ENCODE results near the gene PRSS1.

Gene PRSS1

DNA sequence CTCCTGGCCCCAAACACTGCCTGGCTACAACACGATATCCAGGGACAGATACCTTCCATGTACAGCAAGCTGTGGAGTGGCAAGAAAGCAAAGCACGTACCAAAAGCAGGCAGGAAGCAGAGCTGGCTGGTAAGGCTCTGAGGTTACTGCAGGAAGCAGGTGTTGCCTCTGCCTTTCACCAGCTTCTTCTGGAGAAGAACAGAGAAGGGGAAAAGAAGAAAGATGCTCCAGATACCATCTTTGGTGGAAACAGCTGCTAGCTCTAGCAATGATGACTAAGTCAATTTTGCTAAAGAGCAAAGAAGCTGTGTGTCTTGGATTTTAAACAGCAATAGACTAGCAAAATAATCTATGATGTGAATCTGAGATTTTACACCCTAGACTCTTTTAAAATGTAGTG, 34.9 kb upstream of the PRSS1 start:
- TF ChIP-seq, protein P1, sequence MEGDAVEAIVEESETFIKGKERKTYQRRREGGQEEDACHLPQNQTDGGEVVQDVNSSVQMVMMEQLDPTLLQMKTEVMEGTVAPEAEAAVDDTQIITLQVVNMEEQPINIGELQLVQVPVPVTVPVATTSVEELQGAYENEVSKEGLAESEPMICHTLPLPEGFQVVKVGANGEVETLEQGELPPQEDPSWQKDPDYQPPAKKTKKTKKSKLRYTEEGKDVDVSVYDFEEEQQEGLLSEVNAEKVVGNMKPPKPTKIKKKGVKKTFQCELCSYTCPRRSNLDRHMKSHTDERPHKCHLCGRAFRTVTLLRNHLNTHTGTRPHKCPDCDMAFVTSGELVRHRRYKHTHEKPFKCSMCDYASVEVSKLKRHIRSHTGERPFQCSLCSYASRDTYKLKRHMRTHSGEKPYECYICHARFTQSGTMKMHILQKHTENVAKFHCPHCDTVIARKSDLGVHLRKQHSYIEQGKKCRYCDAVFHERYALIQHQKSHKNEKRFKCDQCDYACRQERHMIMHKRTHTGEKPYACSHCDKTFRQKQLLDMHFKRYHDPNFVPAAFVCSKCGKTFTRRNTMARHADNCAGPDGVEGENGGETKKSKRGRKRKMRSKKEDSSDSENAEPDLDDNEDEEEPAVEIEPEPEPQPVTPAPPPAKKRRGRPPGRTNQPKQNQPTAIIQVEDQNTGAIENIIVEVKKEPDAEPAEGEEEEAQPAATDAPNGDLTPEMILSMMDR (IDR thresholded peaks at IDR 0.05; ENCODE audit: low read depth, low read length): no peak
- no peak overlapping the region for H3K4me3 ChIP-seq (ENCODE audit: low read depth, low read length)

- TF ChIP-seq, protein P1 (IDR thresholded peaks at IDR 0.05; ENCODE audit: low read depth, low read length): no peak
Observed at GRCh38 chr7:142716596-142716995, 32.7 kb upstream of the PRSS1 start.

GRCh38 chr7:142717453-142717852, 31.8 kb upstream of the PRSS1 start:
- TF ChIP-seq, protein P1 (IDR thresholded peaks at IDR 0.05; ENCODE audit: low read depth, low read length): no peak
- H3K4me3 ChIP-seq (ENCODE audit: low read depth, low read length): no peak overlapping the region

More at GRCh38 chr7:142716596-142716995, 32.7 kb upstream of the PRSS1 start:
- H3K4me3 ChIP-seq (ENCODE audit: low read depth, low read length): no peak overlapping the region

DNA sequence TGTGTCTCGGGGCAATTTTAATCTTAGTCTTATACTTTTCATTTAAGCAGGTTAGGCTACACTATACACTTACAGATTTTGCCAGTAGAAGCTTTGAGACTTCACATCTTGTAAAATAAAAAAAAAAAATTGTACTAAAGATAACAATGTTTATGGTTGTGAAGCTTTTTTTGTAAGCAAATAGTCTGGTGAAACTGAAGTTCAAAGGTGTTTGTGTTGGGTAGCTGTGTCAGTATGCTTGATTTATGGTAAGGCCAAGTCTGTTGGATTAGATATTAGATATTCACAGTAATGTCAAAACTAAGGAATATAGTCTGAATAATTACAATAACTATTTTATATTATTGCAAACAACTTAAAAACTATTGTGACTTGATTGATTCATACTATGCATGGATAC, 31.0 kb upstream of the PRSS1 start:
- no peak overlapping the region for H3K4me3 ChIP-seq (ENCODE audit: low read depth, low read length)
- TF ChIP-seq, protein P1 (IDR thresholded peaks at IDR 0.05; ENCODE audit: low read depth, low read length): no peak

- TF ChIP-seq, protein P1 (IDR thresholded peaks at IDR 0.05; ENCODE audit: low read depth, low read length): no peak
- H3K4me3 ChIP-seq (ENCODE audit: low read depth, low read length): no peak overlapping the region
Observed at GRCh38 chr7:142720172-142720773, 29.0 kb upstream of the PRSS1 start.

GRCh38 chr7:142720986-142721385, 28.3 kb upstream of the PRSS1 start:
- no peak overlapping the region for H3K4me3 ChIP-seq (ENCODE audit: low read depth, low read length)
- TF ChIP-seq, protein P1 (IDR thresholded peaks at IDR 0.05; ENCODE audit: low read depth, low read length): no peak

- H3K4me3 ChIP-seq (ENCODE audit: low read depth, low read length): peak overlapping the region; percentile 40
- TF ChIP-seq, protein P1 (IDR thresholded peaks at IDR 0.05; ENCODE audit: low read depth, low read length): no peak
Observed at GRCh38 chr7:142722248-142722794, 27.0 kb upstream of the PRSS1 start.
